Daoy (cell line): ENCODE data around the gene GRIK5. TPM values are rescaled to one million over a fixed set of nuclear protein-coding genes. Genes with fewer than 3 reads are reported as not detected.

Experiments used
- DNase-seq: peaks from one replicate; pipeline ENCODE4 v3.0.0-alpha.2; 2015; ENCODE audit warnings: low read depth
- total RNA-seq: library from RNA; depleted of rRNA; stranded (reverse); fragments of >200 nt; shearing (Covaris generic); gene quantifications from 2 replicates; pipeline ENCODE4 v1.2.3, GENCODE V29; 2014

GRIK5 gene
- total RNA-seq, 1 experiment from 2014 or later: 0.57 TPM

GRCh38 chr19:42095142-42095813, 25.3 kb upstream of the GRIK5 start:
- no peak for DNase-seq

GRCh38 chr19:42093926-42094325, 23.9 kb upstream of the GRIK5 start:
- DNase-seq: no peak

DNA sequence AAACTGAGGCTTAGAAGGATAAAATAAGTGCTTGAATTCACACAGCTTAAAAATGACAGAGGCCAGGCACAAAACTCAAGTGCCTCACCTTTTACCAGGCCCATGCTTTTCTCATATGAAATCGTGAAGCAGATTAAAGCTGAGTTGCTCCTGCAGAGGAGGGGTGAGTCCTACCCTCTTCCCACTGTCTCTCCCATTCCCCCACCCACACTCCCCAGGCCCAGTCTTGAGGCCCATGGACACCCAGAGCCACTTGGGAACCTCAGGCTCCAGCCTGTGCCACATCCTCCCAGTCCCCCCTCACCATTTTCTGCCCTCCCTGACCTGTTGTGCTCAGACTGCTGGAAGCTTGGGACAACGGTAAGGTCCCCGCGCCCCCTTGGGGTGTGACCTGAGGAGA, 23.5 kb upstream of the GRIK5 start:
- no peak for DNase-seq

- peak; percentile 44 for DNase-seq
Measured at GRCh38 chr19:42092350-42092749, 22.3 kb upstream of the GRIK5 start.

- peak; percentile 57 for DNase-seq
Measured at GRCh38 chr19:42091742-42092141, 21.7 kb upstream of the GRIK5 start.

DNA sequence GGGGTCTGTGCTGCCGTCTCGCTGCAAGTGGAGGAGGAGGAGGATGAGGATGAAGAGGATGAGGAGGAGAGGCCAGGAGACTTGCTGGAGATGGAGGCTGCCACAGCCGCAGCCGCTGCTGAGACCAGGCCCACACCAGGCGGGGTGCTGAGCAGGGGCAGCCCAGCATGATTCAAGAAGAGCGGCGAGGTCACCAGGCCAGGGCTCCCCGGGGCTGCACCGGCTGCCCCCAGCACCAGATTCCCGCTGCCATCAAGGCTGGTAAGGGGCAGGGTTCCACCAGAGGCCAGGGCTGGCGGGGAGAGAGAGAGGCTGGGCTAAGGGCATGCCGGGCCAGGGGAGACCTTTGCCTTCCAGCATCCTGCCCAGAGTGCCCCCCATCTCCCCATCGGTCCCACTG, 21.3 kb upstream of the GRIK5 start:
- DNase-seq: no peak

DNA sequence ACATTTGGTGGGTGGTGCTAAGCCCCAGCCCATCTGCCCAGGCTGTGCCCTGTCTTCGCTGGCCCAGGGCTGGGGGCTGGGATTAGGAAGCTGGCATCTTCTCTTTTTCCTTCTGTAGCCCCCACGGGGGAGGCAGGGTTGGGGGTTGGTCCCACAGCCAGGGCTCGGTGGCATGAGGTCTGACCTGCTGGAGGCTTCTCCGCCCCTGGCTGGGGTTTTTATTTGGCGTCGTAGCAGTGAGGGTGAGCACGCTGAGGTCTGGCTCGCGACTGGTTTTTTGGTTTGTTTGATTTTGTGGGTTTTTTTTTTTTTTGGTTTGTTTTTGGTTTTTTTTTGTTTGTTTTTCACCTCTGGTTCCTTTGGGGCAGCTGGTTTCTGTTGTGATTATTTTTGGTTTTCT, 20.7 kb upstream of the GRIK5 start:
- no peak for DNase-seq

- DNase-seq: no peak
Measured at GRCh38 chr19:42089772-42090171, 19.8 kb upstream of the GRIK5 start.

GRCh38 chr19:42089191-42089750, 19.3 kb upstream of the GRIK5 start:
- no peak for DNase-seq

DNA sequence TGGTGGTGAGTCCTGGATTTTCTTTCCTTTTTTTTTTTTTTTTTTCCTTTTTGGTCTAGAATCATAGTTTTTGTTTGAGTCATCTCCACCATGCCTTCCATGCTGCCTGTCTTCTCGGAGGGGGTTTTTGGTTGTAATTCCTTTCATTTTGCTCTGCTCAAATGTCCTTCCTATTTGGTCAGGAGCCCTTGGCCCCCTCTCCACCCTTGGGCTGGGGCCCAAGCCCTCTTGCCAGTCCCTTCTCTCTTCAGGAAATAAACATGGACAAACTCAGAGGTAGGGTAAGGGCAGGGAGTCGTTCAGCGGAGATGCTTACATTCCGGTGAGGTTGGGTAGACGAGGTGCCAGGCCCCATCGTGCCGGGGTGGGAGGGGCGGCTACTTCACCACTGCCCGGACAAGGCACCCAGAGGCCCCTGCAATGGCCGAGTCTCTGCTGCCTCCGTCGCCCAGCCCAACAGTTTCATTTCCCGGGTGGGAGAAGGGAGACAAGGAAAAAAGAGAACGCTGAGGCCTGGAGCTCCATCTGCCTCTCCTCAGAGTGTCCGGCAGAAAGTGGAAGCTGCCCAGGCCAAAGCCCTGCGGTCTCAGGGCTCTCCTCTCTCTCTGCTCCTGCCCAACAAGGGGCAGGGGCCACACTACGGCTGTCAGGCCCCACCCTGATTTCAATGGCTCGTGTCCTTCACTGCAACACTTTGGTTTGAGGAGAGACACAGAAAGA, 18.6 kb upstream of the GRIK5 start:
- peak; percentile 73 for DNase-seq

- no peak for DNase-seq
Measured at GRCh38 chr19:42086770-42087550, 17.0 kb upstream of the GRIK5 start.

DNA sequence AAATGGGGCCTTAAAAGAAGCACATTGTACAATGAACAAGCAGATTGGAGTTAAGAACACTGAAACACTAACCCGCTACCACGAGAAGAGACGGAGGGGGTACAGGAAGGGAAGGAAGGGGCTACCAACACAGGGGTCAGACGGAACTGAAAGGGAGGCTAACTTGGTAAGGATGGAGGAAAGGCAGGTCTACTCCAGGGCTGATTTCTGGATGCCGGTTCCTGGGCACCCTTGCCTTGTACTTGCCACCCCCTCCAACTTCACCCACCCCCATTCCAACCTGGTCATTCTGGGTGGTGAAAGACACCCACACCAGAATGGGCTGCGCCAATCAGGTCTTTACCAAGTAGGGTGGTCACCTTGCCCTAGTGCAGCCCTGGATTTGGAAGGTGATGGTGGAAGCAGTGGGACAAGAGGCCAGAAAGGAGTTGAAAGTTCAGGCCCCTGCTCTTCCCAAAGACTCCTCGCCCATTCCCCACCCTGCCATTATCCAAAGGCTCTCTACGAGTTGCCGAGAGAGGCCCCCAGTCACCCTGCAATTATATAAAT, 16.3 kb upstream of the GRIK5 start:
- no peak for DNase-seq

DNA sequence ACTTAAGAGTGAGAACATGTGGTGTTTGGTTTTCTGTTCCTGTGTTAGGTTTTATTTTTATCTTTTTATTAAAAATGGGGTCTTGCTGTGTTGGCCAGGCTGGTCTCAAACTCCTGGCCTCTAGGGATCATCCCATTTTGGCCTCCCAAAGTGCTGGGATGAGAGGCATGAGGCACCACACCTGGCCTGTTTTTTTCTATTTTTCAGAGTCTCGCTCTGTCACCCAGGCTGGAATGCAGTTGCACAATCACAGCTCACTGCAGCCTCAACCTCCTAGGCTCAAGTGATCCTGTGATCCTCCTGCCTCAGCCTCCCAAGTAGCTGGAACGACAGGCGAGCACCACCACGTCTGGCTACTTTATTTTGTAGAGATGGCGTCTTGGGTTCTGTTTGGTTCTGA, 13.5 kb upstream of the GRIK5 start:
- no peak for DNase-seq

DNA sequence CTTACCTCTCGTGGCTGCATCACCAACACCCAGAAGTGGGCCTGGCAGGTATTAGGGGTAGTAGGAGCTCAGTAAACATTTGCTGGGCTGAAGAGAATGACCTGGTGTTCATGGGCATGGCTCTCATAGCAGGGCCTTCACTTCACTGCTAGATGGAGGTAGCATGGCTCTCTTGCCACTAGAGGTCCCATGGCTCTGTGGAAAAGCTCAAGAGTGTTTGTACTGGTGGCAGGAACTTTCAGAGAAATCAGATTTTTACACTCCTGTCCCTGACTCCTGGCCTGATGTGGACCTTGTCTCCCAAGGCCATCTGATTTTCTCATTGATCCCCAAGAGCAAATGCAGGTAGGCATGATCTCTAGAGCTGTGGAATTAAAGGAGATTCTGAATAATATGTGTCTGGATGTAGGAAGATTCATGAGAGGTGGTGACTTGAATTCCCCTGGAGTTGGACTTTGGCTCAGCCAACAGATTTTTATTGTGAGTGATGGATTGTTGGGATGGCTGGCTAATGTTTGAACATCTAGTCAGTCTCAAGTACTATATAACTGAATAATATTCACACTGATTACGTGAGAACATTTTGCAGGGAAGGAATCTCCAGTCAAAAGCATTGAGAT, 11.7 kb upstream of the GRIK5 start:
- peak; percentile 38 for DNase-seq

GRCh38 chr19:42080764-42081375, 10.9 kb upstream of the GRIK5 start:
- DNase-seq: no peak

DNA sequence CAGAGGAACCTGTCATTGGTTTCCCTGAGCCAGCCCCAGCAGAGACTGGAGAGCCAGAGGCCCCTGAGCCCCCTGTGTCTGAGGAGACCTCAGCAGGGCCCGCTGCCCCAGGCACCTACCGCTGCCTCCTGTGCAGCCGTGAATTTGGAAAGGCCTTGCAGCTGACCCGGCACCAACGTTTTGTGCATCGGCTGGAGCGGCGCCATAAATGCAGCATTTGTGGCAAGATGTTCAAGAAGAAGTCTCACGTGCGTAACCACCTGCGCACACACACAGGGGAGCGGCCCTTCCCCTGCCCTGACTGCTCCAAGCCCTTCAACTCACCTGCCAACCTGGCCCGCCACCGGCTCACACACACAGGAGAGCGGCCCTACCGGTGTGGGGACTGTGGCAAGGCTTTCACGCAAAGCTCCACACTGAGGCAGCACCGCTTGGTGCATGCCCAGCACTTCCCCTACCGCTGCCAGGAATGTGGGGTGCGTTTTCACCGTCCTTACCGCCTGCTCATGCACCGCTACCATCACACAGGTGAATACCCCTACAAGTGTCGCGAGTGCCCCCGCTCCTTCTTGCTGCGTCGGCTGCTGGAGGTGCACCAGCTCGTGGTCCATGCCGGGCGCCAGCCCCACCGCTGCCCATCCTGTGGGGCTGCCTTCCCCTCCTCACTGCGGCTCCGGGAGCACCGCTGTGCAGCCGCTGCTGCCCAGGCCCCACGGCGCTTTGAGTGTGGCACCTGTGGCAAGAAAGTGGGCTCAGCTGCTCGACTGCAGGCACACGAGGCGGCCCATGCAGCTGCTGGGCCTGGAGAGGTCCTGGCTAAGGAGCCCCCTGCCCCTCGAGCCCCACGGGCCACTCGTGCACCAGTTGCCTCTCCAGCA, 10.1 kb upstream of the GRIK5 start:
- DNase-seq: no peak

DNA sequence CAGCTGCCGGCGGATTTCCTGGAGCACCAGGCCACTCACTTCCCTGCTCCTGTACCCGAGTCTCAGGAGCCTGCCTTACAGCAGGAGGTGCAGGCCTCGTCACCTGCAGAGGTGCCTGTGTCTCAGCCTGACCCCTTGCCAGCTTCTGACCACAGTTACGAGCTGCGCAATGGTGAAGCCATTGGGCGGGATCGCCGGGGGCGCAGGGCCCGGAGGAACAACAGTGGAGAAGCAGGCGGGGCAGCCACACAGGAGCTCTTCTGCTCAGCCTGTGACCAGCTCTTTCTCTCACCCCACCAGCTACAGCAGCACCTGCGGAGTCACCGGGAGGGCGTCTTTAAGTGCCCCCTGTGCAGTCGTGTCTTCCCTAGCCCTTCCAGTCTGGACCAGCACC, 9.3 kb upstream of the GRIK5 start:
- DNase-seq: no peak

- no peak for DNase-seq
Measured at GRCh38 chr19:42078538-42079275, 8.7 kb upstream of the GRIK5 start.

- DNase-seq: no peak
Measured at GRCh38 chr19:42078058-42078457, 8.1 kb upstream of the GRIK5 start.
